Body of pancreas (tissue), 4 donors: ENCODE measurements around the gene TMEM151B. TPM values are rescaled to one million over a fixed set of nuclear protein-coding genes. Genes with fewer than 3 reads are reported as not detected.
A peak's percentile ranks its signal among the peaks of the same experiment; 100 is the strongest.

ENCODE experiments used
- ATAC-seq: fragments of 150-250 bp; one replicate; pipeline ENCODE4 v1.9.1; 2016
- DNase-seq, 4 donors: peaks; one replicate each; pipeline ENCODE4 v3.0.0-alpha.2; 2019
- H3K27ac ChIP-seq, 4 donors: fragments of 200-600 bp; sonication (generic); 1 replicate in 3 of 4; 2 replicates in 1 of 4; pipeline versions ENCODE4 v1.5.1 to v1.6.1; 2016 to 2019; ENCODE audit warnings: mild to moderate bottlenecking in 1 of 4, mixed read lengths in 1 of 4, moderate library complexity in 1 of 4
- H3K27me3 ChIP-seq, 2 donors: fragments of 200-600 bp; sonication (generic); one replicate each; pipeline ENCODE4 v1.6.0; 2016; ENCODE audit warnings: mild to moderate bottlenecking in 1 of 2
- H3K36me3 ChIP-seq, 2 donors: fragments of 200-600 bp; sonication (generic); replicated peaks in 1 of 2; 2 replicates each; pipeline ENCODE4 v1.5.1; 2016; ENCODE audit warnings: low read depth in 2 of 2; ENCODE audit not compliant: insufficient read depth in 1 of 2
- H3K4me1 ChIP-seq: fragments of 200-600 bp; sonication (generic); one replicate; pipeline ENCODE4 v1.6.0; 2016
- H3K4me3 ChIP-seq, 2 donors: fragments of 200-600 bp; sonication (generic); 1 replicate in 1 of 2; 2 replicates in 1 of 2; pipeline ENCODE4 v1.5.1; 2016 to 2019
- H3K9me3 ChIP-seq, 3 donors: fragments of 200-600 bp; sonication (generic); 1 replicate in 2 of 3; 2 replicates in 1 of 3; pipeline ENCODE4 v1.5.1; 2016
- CTCF ChIP-seq, 7 experiments: fragments of 450-650 bp in 4 of 7; fragments of 200-600 bp in 3 of 7; sonication (generic) in 3 of 7; IDR thresholded peaks; one replicate each; pipeline ENCODE4 v1.5.1; 2016 to 2019; ENCODE audit warnings: antibody characterized with exemption in 7 of 7
- POLR2A ChIP-seq, 3 donors: fragments of 450-650 bp; IDR thresholded peaks; one replicate each; pipeline ENCODE4 v1.6.1; 2016; ENCODE audit warnings: antibody characterized with exemption in 3 of 3, mild to moderate bottlenecking in 2 of 3
- WGBS, 2 donors: methylation state at CpG; one replicate each; pipeline ENCODE4 v1.1.5; 2017; 5-methylcytosine and 5-hydroxymethylcytosine counted together
- intact Hi-C: fragments of 100-400 bp; cut with DNase I; formaldehyde crosslinking; loops from one replicate; pipeline ENCODE4 v1.15.1; 2023
- total RNA-seq, 2 donors: library from RNA; depleted of rRNA; stranded (reverse); fragments of >200 nt; gene quantifications; one replicate each; pipeline ENCODE4 v1.1.0, GENCODE V29; 2016

The TMEM151B gene
- total RNA-seq, 2 donors from 2014 or later: under 0.01 to 0.66 TPM

- intact Hi-C loops: loop anchor here (10.0 kb wide), 1 partner anchor 235 kb away; no protein-coding TSS in a partner anchor
- Histone ChIP-seq H3K4me1 (no peaks in the 10 kb centered on the region), H3K4me3 (no peak overlapping the region), H3K36me3 (no peaks in the 10 kb centered on the region), H3K9me3 (no peaks in the 10 kb centered on the region), H3K27ac (no peak overlapping the region), H3K27me3 (no peaks in the 10 kb centered on the region)
- TF ChIP-seq CTCF (IDR thresholded peaks at IDR 0.05) (no peak), POLR2A (IDR thresholded peaks at IDR 0.05) (no peak)
- WGBS, 2 donors: 51 to 60% methylated on average over 5 of the region's 5 CpGs
- ATAC-seq: no peak
- no peak for DNase-seq
These were observed 59.6 kb downstream of the TMEM151B start for GRCh38 chr6:44329858-44330257.

GRCh38 chr6:44332585-44332984 is 62.3 kb downstream of the TMEM151B start:
- 55 to 60% methylated on average over 7 of the region's 7 CpGs for WGBS, 2 donors
- Histone ChIP-seq H3K9me3 (no peaks in the 10 kb centered on the region), H3K4me1 (no peaks in the 10 kb centered on the region), H3K4me3 (no peak overlapping the region), H3K36me3 (no peaks in the 10 kb centered on the region), H3K27me3 (no peaks in the 10 kb centered on the region), H3K27ac (no peak overlapping the region)
- intact Hi-C loops: loop anchor here (10.0 kb wide), 1 partner anchor 238 kb away; no protein-coding TSS in a partner anchor
- TF ChIP-seq POLR2A (IDR thresholded peaks at IDR 0.05) (no peak), CTCF (IDR thresholded peaks at IDR 0.05) (no peak)
- no peak for ATAC-seq
- no peak for DNase-seq

- H3K4me1 ChIP-seq: no peaks in the 10 kb centered on the region
- 53 to 59% methylated on average over 11 of the region's 11 CpGs for WGBS, 2 donors
- H3K9me3 ChIP-seq: no peaks in the 10 kb centered on the region
- DNase-seq: peak in 1 of 4 donors; percentile 13
- TF ChIP-seq POLR2A (IDR thresholded peaks at IDR 0.05) (no peak), CTCF (IDR thresholded peaks at IDR 0.05) (no peak)
- no peak overlapping the region for H3K4me3 ChIP-seq
- no peaks in the 10 kb centered on the region for H3K27me3 ChIP-seq
- ATAC-seq: no peak
- intact Hi-C loops: loop anchor here (10.0 kb wide), 1 partner anchor 239 kb away; no protein-coding TSS in a partner anchor
- no peak overlapping the region for H3K27ac ChIP-seq
- H3K36me3 ChIP-seq: no peaks in the 10 kb centered on the region
These were observed 63.1 kb downstream of the TMEM151B start for GRCh38 chr6:44333273-44333919.

- no peaks in the 10 kb centered on the region for H3K9me3 ChIP-seq
- DNase-seq (no peak), ATAC-seq (no peak)
- H3K36me3 ChIP-seq: no peaks in the 10 kb centered on the region
- no peak overlapping the region for H3K4me3 ChIP-seq
- 75 to 76% methylated on average over 5 of the region's 5 CpGs for WGBS, 2 donors
- peaks cover 4% of the 10 kb centered on the region for H3K4me1 ChIP-seq
- no peak for TF ChIP-seq CTCF (IDR thresholded peaks at IDR 0.05)
- no peak for TF ChIP-seq POLR2A (IDR thresholded peaks at IDR 0.05)
- H3K27ac ChIP-seq: no peak overlapping the region
- H3K27me3 ChIP-seq: no peaks in the 10 kb centered on the region
- intact Hi-C loops: loop anchor here (10.0 kb wide), 1 partner anchor 239 kb away; no protein-coding TSS in a partner anchor
These were observed 63.7 kb downstream of the TMEM151B start for GRCh38 chr6:44333942-44334341.

GRCh38 chr6:44335631-44336030 is 65.4 kb downstream of the TMEM151B start:
- no peaks in the 10 kb centered on the region for H3K27me3 ChIP-seq
- 41 to 43% methylated on average over 1 of the region's 1 CpG for WGBS, 2 donors
- DNase-seq (no peak), ATAC-seq (no peak)
- peaks cover 7% of the 10 kb centered on the region for H3K4me1 ChIP-seq
- no peak overlapping the region for H3K27ac ChIP-seq
- no peaks in the 10 kb centered on the region for H3K9me3 ChIP-seq
- no peak overlapping the region for H3K4me3 ChIP-seq
- TF ChIP-seq CTCF (IDR thresholded peaks at IDR 0.05) (no peak), POLR2A (IDR thresholded peaks at IDR 0.05) (no peak)
- intact Hi-C loops: loop anchor here (5.0 to 10.0 kb wide), 2 partner anchors 63 to 241 kb away; partner anchors contain the start of gene TMEM151B
- no peaks in the 10 kb centered on the region for H3K36me3 ChIP-seq
